ENCODE results near the gene SLC1A3. TPM values are rescaled to one million over a fixed set of nuclear protein-coding genes. Genes with fewer than 3 reads are reported as not detected.

SLC1A3 gene
- total RNA-seq, 1 experiment from 2014 or later = 9.6 TPM

DNA sequence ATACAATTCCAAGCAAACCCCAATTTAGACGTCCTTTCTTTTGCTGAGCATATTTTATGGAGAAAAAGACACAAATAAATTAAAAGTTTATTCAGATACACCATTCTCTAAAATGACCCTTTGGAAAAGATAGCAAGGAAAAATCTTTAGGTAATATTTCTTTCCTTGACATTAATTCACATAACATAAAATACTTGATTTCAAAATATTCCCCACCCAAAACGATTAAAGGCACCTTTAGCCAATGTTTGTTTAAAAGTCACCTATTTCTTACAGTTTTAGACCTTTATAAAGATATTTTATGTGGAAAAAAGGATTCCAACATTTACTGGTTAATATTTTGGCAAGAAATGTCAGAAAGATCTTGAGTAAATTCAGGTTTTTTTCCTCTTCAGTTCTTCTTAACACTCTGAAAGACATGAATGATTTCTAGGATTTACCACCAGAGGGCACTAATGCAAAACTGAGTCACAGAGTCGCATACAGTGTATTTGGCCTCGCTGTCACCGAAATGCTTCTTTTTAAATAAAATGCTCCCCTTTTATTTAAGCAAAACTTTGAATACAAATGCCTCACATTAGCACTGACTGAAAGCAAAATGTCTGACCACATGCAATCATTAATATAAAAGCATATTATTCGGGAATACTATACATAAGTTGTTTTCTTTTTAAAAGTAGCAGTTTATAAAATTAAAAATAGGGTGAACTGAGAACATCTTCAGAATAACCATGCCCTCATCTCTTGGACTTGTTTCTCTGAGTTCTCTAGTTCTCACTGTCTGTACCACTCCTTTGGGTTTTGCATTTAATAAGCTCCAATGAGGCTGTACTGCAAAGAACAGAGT, 122.5 kb downstream of the SLC1A3 start:
- H3K4me1 Mint-ChIP-seq (ENCODE audit: insufficient read depth, unreplicated experiment) = no peaks in the 10 kb centered on the region
- no peak overlapping the region for H3K27ac Mint-ChIP-seq (ENCODE audit: low read depth, unreplicated experiment)
- ChIA-PET POLR2A (interaction anchor here (0.6 to 1.7 kb wide), 2 partner anchors 38 to 141 kb away, joined by 3 to 5 read pairs; no protein-coding TSS in a partner anchor), CTCF (interaction anchor here (0.6 to 4.3 kb wide), 22 partner anchors 9 to 329 kb away, joined by 3 to 57 read pairs (median 6); no protein-coding TSS in a partner anchor)
- H3K4me3 Mint-ChIP-seq (ENCODE audit: unreplicated experiment) = no peak overlapping the region
- BruUV-seq (replicated peaks) = no TSS peak
- H3K9me3 Mint-ChIP-seq (ENCODE audit: unreplicated experiment) = no peaks in the 10 kb centered on the region
- no peaks in the 10 kb centered on the region for H3K27me3 Mint-ChIP-seq (ENCODE audit: insufficient read depth, unreplicated experiment)
- DNase-seq (ENCODE audit: unreplicated experiment) = peak; percentile 67
- intact Hi-C loops (cut with micrococcal nuclease) = no loop called here
- H3K36me3 Mint-ChIP-seq (ENCODE audit: insufficient read depth, unreplicated experiment) = no peaks in the 10 kb centered on the region
- TF ChIP-seq, protein P1, sequence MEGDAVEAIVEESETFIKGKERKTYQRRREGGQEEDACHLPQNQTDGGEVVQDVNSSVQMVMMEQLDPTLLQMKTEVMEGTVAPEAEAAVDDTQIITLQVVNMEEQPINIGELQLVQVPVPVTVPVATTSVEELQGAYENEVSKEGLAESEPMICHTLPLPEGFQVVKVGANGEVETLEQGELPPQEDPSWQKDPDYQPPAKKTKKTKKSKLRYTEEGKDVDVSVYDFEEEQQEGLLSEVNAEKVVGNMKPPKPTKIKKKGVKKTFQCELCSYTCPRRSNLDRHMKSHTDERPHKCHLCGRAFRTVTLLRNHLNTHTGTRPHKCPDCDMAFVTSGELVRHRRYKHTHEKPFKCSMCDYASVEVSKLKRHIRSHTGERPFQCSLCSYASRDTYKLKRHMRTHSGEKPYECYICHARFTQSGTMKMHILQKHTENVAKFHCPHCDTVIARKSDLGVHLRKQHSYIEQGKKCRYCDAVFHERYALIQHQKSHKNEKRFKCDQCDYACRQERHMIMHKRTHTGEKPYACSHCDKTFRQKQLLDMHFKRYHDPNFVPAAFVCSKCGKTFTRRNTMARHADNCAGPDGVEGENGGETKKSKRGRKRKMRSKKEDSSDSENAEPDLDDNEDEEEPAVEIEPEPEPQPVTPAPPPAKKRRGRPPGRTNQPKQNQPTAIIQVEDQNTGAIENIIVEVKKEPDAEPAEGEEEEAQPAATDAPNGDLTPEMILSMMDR (IDR thresholded peaks at IDR 0.05; ENCODE audit: unreplicated experiment) = peak; percentile 46

DNA sequence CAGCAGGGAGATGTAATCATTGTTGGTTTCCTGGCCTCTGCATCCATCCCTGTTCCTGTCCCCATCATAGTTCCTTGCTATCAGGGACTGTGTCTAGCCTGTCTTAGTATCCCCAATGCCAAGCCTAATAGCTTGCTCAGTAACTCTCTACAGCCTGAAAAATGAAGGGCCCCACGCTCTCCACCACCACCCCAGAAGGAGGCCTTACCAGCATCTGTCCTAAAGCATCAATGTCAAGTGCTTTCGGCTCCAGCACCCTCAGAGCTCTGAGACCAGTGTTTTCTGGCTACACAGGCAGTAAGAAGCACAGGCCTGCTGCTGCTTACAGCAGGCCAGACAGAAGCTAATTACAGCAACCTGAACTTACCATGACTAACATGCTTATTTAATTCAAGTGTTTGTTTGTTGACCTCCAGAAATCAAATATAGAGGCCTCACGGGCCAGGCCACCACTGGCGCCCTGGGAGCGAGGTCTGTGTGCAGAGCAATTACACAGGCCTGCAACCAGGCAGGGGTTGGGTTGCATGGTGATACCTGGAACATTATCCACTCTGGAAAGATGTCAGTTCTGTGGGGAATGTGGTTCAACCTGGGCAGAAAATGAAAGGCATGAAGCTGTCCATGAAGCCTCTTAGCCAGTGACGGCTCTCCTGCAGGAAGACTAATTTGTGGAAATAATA, 124.3 kb downstream of the SLC1A3 start:
- ChIA-PET POLR2A (interaction anchor here (1.7 kb wide), 1 partner anchor 139 kb away, joined by 5 read pairs; no protein-coding TSS in a partner anchor), CTCF (interaction anchor here (0.6 to 4.3 kb wide), 23 partner anchors 8 to 318 kb away, joined by 3 to 57 read pairs (median 5); no protein-coding TSS in a partner anchor)
- DNase-seq (ENCODE audit: unreplicated experiment) = no peak
- Mint-ChIP-seq H3K4me3 (ENCODE audit: unreplicated experiment) (no peak overlapping the region), H3K4me1 (ENCODE audit: insufficient read depth, unreplicated experiment) (no peaks in the 10 kb centered on the region), H3K27me3 (ENCODE audit: insufficient read depth, unreplicated experiment) (peaks cover 13% of the 10 kb centered on the region), H3K36me3 (ENCODE audit: insufficient read depth, unreplicated experiment) (no peaks in the 10 kb centered on the region), H3K27ac (ENCODE audit: low read depth, unreplicated experiment) (no peak overlapping the region), H3K9me3 (ENCODE audit: unreplicated experiment) (no peaks in the 10 kb centered on the region)
- intact Hi-C loops (cut with micrococcal nuclease) = no loop called here
- BruUV-seq (replicated peaks) = no TSS peak
- TF ChIP-seq, protein P1 (IDR thresholded peaks at IDR 0.05; ENCODE audit: unreplicated experiment) = no peak

DNA sequence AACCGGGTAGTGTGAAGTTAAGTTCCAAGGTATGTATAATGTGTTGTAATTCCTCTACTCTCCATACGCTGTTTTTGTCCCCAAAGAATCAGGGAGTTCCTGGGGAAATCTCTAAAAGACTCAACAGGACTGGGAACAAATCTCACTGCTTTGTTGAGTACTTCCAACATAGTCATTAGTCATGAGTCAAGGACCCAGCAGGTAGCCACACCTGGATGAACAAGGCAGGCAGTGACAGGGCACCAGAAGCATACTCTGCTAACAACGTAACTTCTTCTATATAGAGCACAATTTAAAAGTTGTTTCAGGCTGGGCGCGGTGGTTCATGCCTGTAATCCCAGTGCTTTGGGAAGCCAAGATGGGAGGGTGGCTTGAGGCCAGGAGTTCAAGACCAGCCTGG, 126.8 kb downstream of the SLC1A3 start:
- Mint-ChIP-seq H3K36me3 (ENCODE audit: insufficient read depth, unreplicated experiment) (no peaks in the 10 kb centered on the region), H3K4me1 (ENCODE audit: insufficient read depth, unreplicated experiment) (no peaks in the 10 kb centered on the region), H3K27ac (ENCODE audit: low read depth, unreplicated experiment) (no peak overlapping the region), H3K27me3 (ENCODE audit: insufficient read depth, unreplicated experiment) (peaks cover 19% of the 10 kb centered on the region), H3K4me3 (ENCODE audit: unreplicated experiment) (no peak overlapping the region), H3K9me3 (ENCODE audit: unreplicated experiment) (no peaks in the 10 kb centered on the region)
- CTCF ChIA-PET = interaction anchor here (2.1 to 4.3 kb wide), 3 partner anchors 134 to 272 kb away, joined by 12 to 57 read pairs (median 13); no protein-coding TSS in a partner anchor
- POLR2A ChIA-PET = no interaction called here
- no peak for DNase-seq (ENCODE audit: unreplicated experiment)
- intact Hi-C loops (cut with micrococcal nuclease) = no loop called here
- no TSS peak for BruUV-seq (replicated peaks)
- TF ChIP-seq, protein P1 (IDR thresholded peaks at IDR 0.05; ENCODE audit: unreplicated experiment) = no peak

DNA sequence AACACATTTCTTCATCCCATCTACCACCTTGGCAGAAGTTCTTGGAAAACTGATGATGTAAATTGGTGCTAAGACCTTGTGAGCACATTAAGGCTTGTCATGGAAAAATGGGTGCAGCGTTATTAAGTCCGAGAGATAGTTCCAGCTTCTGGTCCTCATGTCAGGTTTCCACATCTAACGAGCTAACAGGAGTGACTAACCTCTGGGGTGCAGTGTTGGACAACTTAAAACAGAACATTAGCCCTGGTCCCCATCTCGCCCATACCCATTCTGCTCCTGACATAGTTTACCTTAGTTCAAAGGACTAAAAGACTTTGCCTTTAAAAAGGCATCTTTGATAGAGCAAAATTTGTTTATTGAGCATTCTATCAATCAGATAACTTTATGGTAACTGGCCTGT, 128.0 kb downstream of the SLC1A3 start:
- H3K4me3 Mint-ChIP-seq (ENCODE audit: unreplicated experiment) = no peak overlapping the region
- no TSS peak for BruUV-seq (replicated peaks)
- POLR2A ChIA-PET = interaction anchor here (0.6 to 1.0 kb wide), 4 partner anchors 9 to 469 kb away, joined by 3 to 4 read pairs (median 4); no protein-coding TSS in a partner anchor
- TF ChIP-seq, protein P1 (IDR thresholded peaks at IDR 0.05; ENCODE audit: unreplicated experiment) = peak; percentile 29
- peak; percentile 57 for DNase-seq (ENCODE audit: unreplicated experiment)
- CTCF ChIA-PET = interaction anchor here (0.8 to 2.6 kb wide), 8 partner anchors 9 to 408 kb away, joined by 3 to 13 read pairs (median 6); no protein-coding TSS in a partner anchor
- H3K36me3 Mint-ChIP-seq (ENCODE audit: insufficient read depth, unreplicated experiment) = no peaks in the 10 kb centered on the region
- intact Hi-C loops (cut with micrococcal nuclease) = loop anchor here (1.0 kb wide), 1 partner anchor 272 kb away; no protein-coding TSS in a partner anchor
- no peak overlapping the region for H3K27ac Mint-ChIP-seq (ENCODE audit: low read depth, unreplicated experiment)
- H3K9me3 Mint-ChIP-seq (ENCODE audit: unreplicated experiment) = no peaks in the 10 kb centered on the region
- peaks cover 19% of the 10 kb centered on the region for H3K27me3 Mint-ChIP-seq (ENCODE audit: insufficient read depth, unreplicated experiment)
- no peaks in the 10 kb centered on the region for H3K4me1 Mint-ChIP-seq (ENCODE audit: insufficient read depth, unreplicated experiment)
